SU-DHL-6 (cell line): Measurements from ENCODE around the gene RNF141.

ENCODE experiments used
- EZH2phosphoT487 ChIP-seq: fragments of 200-600 bp; sonication (generic), shearing (Covaris generic); conservative IDR thresholded peaks from 2 replicates; pipeline ENCODE4 v1.6.1; 2018; ENCODE audit warnings: mild to moderate bottlenecking, antibody characterized with exemption, low read length, moderate library complexity, mixed read lengths
- TF ChIP-seq, protein P1 (sequence below): fragments of 200-600 bp; sonication (generic); IDR thresholded peaks from one replicate; pipeline ENCODE4 v1.5.1; 2017; ENCODE audit warnings: antibody characterized with exemption, mild to moderate bottlenecking, low read length, moderate library complexity; ENCODE audit not compliant: insufficient read depth, poor library complexity, severe bottlenecking

DNA sequence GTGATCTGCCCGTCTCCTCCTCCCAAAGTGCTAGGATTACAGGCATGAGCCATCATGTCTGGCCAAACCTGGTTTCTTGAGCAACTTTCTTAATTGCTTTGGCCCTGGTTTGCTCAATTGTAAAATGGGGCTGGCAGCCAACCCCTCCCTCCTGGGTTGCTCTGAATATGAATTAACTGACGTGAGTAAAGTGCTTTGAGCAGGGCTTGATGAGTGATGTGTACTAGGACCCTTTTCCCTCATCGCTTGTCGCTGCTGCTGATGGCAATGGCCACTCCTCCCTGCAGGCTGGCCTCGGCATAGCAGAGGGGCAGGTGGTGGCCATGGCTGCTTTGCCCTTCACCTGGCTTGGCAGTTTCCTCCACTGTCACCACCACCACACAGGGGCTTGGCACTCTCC is 41.5 kb downstream of the RNF141 start:
- TF ChIP-seq, protein P1, sequence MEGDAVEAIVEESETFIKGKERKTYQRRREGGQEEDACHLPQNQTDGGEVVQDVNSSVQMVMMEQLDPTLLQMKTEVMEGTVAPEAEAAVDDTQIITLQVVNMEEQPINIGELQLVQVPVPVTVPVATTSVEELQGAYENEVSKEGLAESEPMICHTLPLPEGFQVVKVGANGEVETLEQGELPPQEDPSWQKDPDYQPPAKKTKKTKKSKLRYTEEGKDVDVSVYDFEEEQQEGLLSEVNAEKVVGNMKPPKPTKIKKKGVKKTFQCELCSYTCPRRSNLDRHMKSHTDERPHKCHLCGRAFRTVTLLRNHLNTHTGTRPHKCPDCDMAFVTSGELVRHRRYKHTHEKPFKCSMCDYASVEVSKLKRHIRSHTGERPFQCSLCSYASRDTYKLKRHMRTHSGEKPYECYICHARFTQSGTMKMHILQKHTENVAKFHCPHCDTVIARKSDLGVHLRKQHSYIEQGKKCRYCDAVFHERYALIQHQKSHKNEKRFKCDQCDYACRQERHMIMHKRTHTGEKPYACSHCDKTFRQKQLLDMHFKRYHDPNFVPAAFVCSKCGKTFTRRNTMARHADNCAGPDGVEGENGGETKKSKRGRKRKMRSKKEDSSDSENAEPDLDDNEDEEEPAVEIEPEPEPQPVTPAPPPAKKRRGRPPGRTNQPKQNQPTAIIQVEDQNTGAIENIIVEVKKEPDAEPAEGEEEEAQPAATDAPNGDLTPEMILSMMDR = no peak
- TF ChIP-seq EZH2phosphoT487 = no peak
